AG20443 (cell line): ENCODE data around the gene PLAAT4.
"Not testable (repeated sequence)": the region's sequence is repeated elsewhere in the genome, so short reads cannot be mapped to it uniquely, and the experiment has no call there.

Experiments used
- DNase-seq: peaks from one replicate; pipeline ENCODE4 v3.0.0; 2012; ENCODE audit warnings: low spot score, mixed read lengths

The PLAAT4 gene

DNA sequence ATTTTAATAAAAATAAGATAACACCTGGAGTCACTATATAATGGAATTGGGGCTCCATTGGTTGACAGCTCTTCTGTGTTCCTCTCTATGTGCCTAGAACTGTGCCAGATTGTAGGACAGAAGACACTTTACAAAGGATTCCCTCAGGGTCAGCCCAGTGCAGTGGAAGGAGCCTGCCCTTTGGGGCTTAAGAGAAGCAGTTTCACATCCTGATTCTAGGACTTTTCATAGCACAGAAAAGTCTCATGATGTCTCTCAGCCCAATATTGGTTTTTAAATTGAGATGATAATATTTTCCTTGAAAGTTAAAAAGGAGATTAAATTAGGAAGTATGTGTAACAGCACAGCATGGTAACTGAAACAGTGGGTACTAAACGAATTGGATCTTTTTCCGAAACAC is 7.1 kb downstream of the PLAAT4 start:
- no peak for DNase-seq

DNA sequence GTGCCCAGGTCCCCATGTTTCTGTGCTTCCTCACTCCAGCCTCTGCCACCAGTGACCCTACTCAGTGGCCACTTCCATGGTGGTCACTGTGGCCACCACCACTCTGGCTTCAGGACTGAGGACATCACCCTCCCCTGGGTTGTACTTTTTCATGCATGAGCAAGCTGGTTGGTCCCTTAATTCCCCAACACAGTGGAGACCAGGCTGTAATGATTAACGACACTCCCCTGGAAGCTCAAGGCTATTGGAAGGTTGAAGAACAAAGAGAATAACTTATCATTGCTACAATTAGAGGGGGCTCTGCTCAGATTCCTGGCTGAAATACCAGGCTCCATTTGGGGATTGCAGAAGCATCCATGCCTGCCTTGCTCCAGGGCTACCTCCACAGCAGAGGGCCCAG is 10.5 kb downstream of the PLAAT4 start:
- peak; percentile 4 for DNase-seq

- DNase-seq = no peak
Observed at GRCh38 chr11:63548178-63548577, 11.6 kb downstream of the PLAAT4 start.

DNA sequence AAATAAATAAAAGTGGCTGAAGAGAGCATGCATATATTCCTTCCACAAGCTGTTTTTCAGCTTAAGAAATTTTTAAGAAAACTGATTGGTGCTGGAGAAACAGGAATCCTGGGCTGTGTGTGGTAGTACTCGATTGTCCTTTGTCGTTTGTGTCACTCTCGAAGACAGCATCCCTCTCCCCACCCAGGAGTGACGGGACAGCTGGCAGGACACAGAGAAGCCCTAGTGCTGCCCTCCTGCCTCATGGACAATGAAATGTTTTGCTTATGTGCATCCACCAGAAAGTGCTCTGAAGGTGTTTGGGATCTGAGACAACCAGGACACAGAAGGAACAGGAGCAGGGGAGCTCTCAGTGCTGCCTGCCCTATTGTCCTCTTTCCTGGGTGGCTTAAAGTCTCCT is 12.8 kb downstream of the PLAAT4 start:
- DNase-seq = peak; percentile 4

- not testable (repeated sequence) for DNase-seq
Observed at GRCh38 chr11:63550156-63550700, 13.6 kb downstream of the PLAAT4 start.

GRCh38 chr11:63551091-63551888 is 14.7 kb downstream of the PLAAT4 start:
- no peak for DNase-seq

GRCh38 chr11:63551889-63552266 is 15.3 kb downstream of the PLAAT4 start:
- peak; percentile 5 for DNase-seq

DNA sequence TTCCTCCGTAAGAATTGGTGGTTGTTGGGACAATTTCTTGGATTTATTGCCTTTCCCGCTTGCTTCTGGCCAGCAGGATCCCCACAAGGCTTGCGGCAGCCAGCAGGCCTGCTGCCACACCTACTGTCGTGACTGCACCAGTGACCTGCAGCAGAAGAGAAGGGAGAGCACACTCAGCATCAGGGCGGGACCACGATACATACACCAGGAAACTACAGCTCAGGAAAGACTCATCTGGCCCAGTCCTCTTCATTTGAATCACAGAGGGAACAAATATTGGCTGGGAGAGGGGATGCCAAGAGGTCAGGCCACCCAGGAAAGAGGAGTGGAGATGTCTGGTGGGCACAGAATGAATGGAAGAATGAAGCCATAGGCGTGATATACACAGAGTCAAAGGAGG is 16.3 kb downstream of the PLAAT4 start:
- peak; percentile 7 for DNase-seq

DNA sequence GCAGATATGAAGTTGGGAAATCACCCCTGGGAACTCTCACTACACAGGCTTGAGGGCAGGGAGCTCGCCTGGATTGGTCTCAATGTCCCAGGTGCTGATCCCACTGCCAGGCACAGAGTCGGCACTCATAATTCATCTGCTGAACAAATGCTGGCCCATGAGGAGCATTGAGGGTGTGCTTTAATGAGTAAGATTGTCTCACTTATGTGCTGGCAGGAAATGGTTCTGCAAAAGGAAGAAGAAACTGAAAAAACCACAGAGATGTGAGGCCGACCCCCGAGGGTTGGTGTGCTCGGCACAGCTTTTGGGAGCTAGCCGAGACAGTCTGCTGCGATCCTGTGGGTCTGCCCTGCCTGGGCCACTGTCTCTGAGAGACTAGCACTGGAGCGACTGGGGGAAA is 17.2 kb downstream of the PLAAT4 start:
- peak; percentile 9 for DNase-seq

GRCh38 chr11:63554877-63555223 is 18.2 kb downstream of the PLAAT4 start:
- no peak for DNase-seq

DNA sequence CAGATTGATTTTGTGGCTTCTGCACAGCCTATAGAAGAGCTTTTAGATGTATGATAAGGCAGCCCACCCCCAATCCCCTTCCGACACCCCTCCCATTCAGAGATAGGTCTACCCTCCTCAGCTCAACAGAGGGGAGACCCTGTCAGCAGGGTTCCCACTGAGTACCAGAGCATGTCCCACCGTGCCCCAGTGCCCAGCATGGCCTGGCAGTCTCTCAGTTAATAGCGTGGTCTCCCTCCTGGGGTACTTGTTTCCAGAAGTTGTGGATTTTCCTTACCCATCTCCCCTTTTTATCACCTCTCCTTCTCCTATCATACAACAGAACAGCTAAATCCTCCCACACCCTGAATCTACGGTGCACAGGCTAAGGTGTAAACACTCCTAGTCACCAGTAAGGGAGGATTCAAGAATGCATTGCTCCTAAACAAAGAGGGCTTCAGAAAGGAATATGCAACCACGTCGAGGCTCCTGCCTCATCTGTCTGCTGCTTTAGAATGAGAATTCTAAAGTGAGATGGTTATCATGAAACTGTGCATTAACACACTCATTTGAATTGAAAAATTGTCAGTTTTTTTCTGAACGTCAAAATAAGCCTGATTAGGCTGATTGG is 19.9 kb downstream of the PLAAT4 start:
- DNase-seq = no peak

GRCh38 chr11:63557570-63557969 is 21.0 kb downstream of the PLAAT4 start:
- DNase-seq = no peak

DNA sequence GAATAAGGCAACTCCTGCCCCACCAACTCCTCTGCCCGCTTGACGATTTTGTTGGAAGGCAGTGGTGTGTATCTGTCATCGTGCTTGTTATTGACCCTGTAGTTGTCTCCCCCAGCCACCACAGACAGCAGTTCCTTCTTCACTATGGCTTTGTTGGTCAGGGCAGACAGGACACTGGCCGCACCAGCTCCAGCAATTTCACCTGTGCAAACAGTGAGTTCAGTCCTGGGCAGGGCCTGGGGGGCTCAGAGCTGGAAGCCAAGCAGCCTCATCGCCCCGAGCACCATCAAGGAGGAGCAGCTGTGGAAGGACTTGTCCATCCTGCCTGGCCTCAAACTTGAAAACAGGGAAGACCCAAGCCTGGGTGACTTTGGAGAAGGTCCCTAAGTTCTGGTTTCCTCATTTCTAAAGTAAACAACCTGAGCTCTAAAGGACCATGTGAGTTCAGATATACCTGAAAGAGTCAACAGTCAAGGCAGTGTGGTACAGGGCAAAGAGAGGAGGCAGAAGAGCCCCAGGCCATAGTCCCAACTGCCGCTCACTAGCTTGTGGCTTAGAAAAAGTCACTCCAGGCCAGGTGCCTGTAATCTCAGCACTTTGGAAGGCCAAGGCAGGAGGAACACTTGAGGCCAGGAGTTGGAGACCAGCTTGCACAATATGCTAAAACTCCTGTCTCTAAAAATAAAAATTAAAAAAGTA is 22.0 kb downstream of the PLAAT4 start:
- no peak for DNase-seq

DNA sequence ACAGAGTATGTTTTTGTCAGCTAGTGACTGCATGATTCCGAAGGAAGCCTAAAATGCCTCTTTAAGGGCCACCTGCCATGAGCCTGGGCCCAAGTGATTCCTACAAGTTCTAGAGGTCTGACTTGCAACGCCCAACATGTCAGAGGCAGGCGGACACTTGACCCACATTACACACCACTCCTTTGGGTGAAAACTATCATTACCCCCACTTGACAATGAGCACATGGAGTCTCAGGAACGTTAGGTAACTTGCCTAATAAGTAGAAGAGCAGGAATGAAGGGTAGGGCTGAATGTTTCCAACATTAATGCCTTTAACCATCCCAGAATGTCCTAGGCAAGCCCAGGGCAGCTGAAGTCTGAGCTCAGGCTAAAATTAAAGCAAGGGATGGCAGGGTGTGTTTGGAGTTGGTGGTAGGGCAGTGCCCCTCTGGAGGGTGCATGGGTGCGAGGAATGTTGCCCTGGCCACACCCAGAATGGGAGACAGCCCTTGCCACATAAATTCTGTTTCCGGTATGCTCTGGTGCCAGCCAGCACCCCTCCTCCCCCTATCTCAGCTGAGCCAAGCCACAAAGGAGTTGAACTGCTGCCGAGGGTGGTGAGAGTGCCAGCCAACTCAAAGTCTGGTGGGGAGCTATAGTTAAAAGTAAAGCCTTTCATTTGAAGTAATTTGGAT is 24.0 kb downstream of the PLAAT4 start:
- no peak for DNase-seq

DNA sequence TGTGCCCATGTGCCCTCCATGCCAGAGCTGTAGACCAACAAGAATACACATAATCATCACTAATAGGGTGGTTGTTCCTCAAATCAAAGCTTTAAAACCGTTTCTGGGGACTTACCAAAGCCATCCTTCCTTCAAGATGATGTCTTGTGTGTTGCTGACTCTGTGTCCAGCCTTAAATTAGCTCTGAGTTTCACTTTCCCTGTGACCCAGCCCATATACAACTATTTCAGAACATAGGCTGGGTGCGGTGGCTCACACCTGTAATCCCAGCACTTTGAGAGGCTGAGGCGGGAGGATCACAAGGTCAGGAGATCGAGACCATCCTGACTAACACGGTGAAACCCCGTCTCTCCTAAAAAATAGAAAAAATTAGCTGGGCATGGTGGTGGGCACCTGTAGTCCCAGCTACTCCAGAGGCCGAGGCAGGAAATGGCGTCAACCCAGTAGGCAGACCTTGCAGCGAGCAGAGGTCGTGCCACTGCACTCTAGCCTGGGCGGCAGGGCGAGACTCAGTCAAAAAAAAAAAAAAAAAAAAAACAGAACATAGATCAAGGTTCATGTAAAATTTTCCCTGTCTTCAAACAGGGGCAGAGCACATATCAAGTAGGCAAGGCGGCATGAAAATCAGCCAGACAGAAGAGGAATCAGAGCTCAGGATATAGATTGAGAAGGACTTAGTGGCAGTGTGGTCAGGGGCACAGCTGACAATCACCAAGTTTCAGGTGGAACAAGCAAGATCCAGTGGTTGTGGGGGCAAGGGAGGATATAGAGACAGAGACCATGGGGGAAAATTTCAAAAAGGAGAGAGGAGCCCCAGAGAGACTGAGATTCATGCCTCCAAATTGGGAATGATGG is 26.8 kb downstream of the PLAAT4 start, which contains the start of gene PLAAT2:
TSS of gene PLAAT2 (minus strand) at position 179 of the 855 bp plus-strand sequence. CDS start at position 124, 55 bp downstream.
- no peak for DNase-seq

DNA sequence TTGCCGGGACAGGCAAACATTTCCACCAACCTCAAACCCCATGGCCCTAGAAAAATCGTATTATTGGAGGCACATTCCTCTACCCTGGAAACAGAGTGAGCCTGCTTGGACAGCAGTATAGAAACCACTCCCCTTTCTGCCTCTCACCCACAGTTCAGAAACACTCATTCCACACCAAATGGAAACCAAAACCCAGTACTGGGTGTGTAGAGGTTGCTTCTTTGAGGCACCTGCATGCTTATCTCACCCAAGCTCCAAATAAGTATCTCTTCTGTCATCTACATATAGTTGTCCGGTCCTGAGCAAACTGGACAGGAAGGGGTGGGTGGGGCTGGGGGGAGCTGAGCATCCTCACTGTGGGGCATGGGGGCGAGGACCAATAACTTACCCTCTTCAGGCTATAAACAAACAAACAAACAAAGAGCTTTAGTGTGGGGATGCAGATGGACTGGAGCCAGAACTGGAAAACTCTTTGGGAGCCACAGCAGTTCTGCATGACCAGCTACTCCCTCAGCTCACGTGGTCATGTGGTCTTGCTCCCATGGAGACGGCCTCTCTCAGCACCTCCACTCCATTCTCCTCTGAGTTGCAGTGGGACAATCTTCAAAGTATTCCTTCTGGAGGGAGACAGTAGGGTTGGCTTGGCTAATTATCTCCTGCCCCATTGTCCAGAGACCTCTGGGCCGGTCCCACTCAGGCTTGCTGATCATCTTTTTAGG is 27.6 kb downstream of the PLAAT4 start:
- no peak for DNase-seq

DNA sequence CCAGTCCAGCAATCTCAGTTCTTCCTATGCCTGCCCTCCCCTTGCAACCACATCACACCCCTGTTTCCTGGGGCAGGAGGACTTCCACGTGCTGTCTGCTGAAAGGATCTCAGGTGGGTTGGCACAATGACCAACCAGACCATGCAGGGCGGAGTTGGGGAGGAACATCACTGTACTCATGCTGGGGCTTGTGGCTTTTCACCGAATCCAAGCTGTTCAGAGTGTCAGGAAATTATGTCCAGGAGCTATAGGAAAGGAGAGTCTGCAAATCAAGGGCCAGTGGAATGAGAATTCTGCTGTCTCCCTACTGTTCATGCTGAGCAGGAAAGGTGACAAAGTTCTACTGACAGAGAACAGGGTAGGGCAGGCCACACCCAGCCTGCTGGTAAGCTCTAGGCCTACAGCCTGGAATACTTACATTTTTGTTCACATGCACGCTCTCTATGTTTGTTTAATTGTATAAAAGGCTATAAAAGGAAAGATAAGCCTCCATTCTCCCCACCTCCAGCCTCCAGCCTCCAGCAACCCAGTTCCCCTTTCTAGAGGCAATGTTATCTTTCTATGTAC is 28.3 kb downstream of the PLAAT4 start:
- DNase-seq = no peak

- peak; percentile 66 for DNase-seq
Observed at GRCh38 chr11:63567044-63567840, 30.6 kb downstream of the PLAAT4 start.

GRCh38 chr11:63569570-63569969 is 33.0 kb downstream of the PLAAT4 start:
- no peak for DNase-seq
